HepG2 (cell line): ENCODE data around the gene TLNRD1. TPM values are rescaled to one million over a fixed set of nuclear protein-coding genes. Genes with fewer than 3 reads are reported as not detected.

Source experiments
- ATAC-seq: fragments of 200-7000 bp; cut with Tn5 transposase; 3 replicates; pipeline ENCODE4 v1.9.1; 2020; ENCODE audit warnings: mild to moderate bottlenecking, moderate library complexity
- BruUV-seq: library from RNA; stranded (reverse); fragments of 400-500 nt; replicated peaks from 2 replicates; lab custom pipeline; 2021; lab: Mats Ljungman, UMichigan
- CTCF ChIA-PET: fragments of 300-600 bp; formaldehyde crosslinking; extraction: SDS; loops from one replicate; lab custom pipeline; 2021; ENCODE audit warnings: low total read pairs, inconsistent platforms, low intra/inter-chr PET ratio; lab: Yijun Ruan, JAX
- POLR2A ChIA-PET: fragments of 350-600 bp; sonication (Branson Sonifier 250); formaldehyde crosslinking; loops from one replicate; lab custom pipeline; 2020; ENCODE audit warnings: antibody characterized with exemption, inconsistent platforms; lab: Yijun Ruan, JAX
- DNase-seq: peaks from one replicate; pipeline ENCODE4 v3.0.0-alpha.2; 2015; ENCODE audit warnings: low spot score
- FAIRE-seq: peaks from 3 replicates; lab custom pipeline; 2011; peaks lifted over from hg19 to GRCh38; lab: Jason Lieb, UNC
- H2AFZ ChIP-seq: one replicate; pipeline ENCODE4 v1.6.1; 2011; ENCODE audit warnings: low read length, inconsistent platforms
- H3K27ac ChIP-seq: fragments of 300-600 bp; 3 replicates; pipeline ENCODE4 v1.8.0; 2011; ENCODE audit warnings: mixed run types, mild to moderate bottlenecking, mixed read lengths, low read length, inconsistent platforms; ENCODE audit not compliant: insufficient read depth; ENCODE audit errors: extremely low read length
- H3K27me3 ChIP-seq, 2 experiments: fragments of 200-600 bp in 1 of 2; 2 replicates in 1 of 2; 3 replicates in 1 of 2; pipeline versions ENCODE4 v1.6.0 to v1.8.0; 2011; ENCODE audit warnings: low read length in 2 of 2, mild to moderate bottlenecking in 2 of 2, moderate library complexity in 2 of 2, inconsistent platforms in 1 of 2; ENCODE audit not compliant: insufficient read depth in 2 of 2, control insufficient read depth in 1 of 2
- H3K36me3 ChIP-seq, 2 experiments: fragments of 200-600 bp in 1 of 2; replicated peaks in 1 of 2; 2 replicates in 1 of 2; 3 replicates in 1 of 2; pipeline versions ENCODE4 v1.5.1 to v1.8.0; 2011; ENCODE audit warnings: low read length in 2 of 2, inconsistent platforms in 1 of 2; ENCODE audit not compliant: insufficient read depth in 2 of 2, control insufficient read depth in 1 of 2
- H3K4me1 ChIP-seq: 2 replicates; pipeline ENCODE4 v1.5.1; 2012; ENCODE audit warnings: low read length, inconsistent platforms; ENCODE audit not compliant: insufficient read depth
- H3K4me2 ChIP-seq: 2 replicates; pipeline ENCODE4 v1.6.0; 2011; ENCODE audit warnings: low read depth, low read length, inconsistent platforms
- H3K4me3 ChIP-seq, 3 experiments: fragments of 200-600 bp in 1 of 3; sonication (generic), shearing (Covaris generic) in 1 of 3; replicated peaks in 1 of 3; 2 replicates each; pipeline ENCODE4 v1.5.1; 2011 to 2016; ENCODE audit warnings: low read length in 3 of 3, inconsistent platforms in 2 of 3, low read depth in 2 of 3, mild to moderate bottlenecking in 2 of 3, control low read depth in 1 of 3, mixed read lengths in 1 of 3; ENCODE audit not compliant: insufficient read depth in 1 of 3
- H3K79me2 ChIP-seq: one replicate; pipeline ENCODE4 v1.6.1; 2011; ENCODE audit warnings: low read length, inconsistent platforms; ENCODE audit not compliant: insufficient read depth
- H3K9ac ChIP-seq: 2 replicates; pipeline ENCODE4 v1.6.0; 2011; ENCODE audit warnings: mild to moderate bottlenecking, low read depth, low read length, inconsistent platforms; ENCODE audit not compliant: insufficient read depth
- H3K9me3 ChIP-seq: 2 replicates; pipeline ENCODE4 v1.5.1; 2012; ENCODE audit warnings: mild to moderate bottlenecking, low read length
- H4K20me1 ChIP-seq: 2 replicates; pipeline ENCODE4 v1.6.0; 2011; ENCODE audit warnings: inconsistent platforms, mild to moderate bottlenecking, low read length, moderate library complexity; ENCODE audit not compliant: insufficient read depth
- NFE2L1 ChIP-seq: sonication (generic); formaldehyde crosslinking; IDR thresholded peaks from 2 replicates; pipeline ENCODE4 v1.4.0; 2020; ENCODE audit warnings: missing genetic modification reagents, mild to moderate bottlenecking, borderline replicate concordance
- TFAP4 ChIP-seq: sonication (generic); IDR thresholded peaks from 2 replicates; pipeline ENCODE4 v1.6.1; 2016; ENCODE audit warnings: low read depth, borderline replicate concordance
- WGBS: methylation state at CpG from one replicate; pipeline ENCODE4 v1.1.6; 2017; ENCODE audit warnings: low lambda C conversion rate; 5-methylcytosine and 5-hydroxymethylcytosine counted together
- in situ Hi-C: cut with HindIII; loops from 2 replicates; pipeline ENCODE4 v1.10.0; 2017; ENCODE audit warnings: low pct_unique_long_range_greater_than_20kb; ENCODE audit not compliant: extremely low pct_ligation_motif_present
- intact Hi-C: fragments of 100-400 bp; cut with micrococcal nuclease; formaldehyde crosslinking; loops from one replicate; pipeline ENCODE4 v1.10.0; 2022; ENCODE audit not compliant: unreplicated experiment
- polyA plus RNA-seq, 8 experiments: library from polyadenylated mRNA; depleted of rRNA in 3 of 8; stranded (reverse) in 7 of 8; unstranded in 1 of 8; fragments of >200 nt; fragmentation: Illumina TruSeq in 4 of 8; extraction: Trizol in 4 of 8; gene quantifications; 2 replicates each; pipeline versions ENCODE4 v1.2.1 to v1.2.3, GENCODE V29; 2011 to 2016; ENCODE audit warnings: low read depth in 4 of 8, missing spikeins in 1 of 8, mixed read lengths in 1 of 8; ENCODE audit not compliant: insufficient read depth in 1 of 8
- total RNA-seq, 5 experiments: library from RNA; depleted of rRNA; stranded (reverse); fragments of >200 nt; fragmentation: Illumina TruSeq; extraction: Trizol; gene quantifications; 2 replicates each; pipeline ENCODE4 v1.2.3, GENCODE V29; 2016; ENCODE audit warnings: low read depth in 1 of 5
- TF ChIP-seq, protein P1 (sequence below): sonication (generic); formaldehyde crosslinking; IDR thresholded peaks from 2 replicates; pipeline ENCODE4 v1.5.0; 2020; ENCODE audit warnings: mild to moderate bottlenecking, missing genetic modification reagents, moderate library complexity

TLNRD1 gene
- total and polyA plus RNA-seq, 2 of the 13 experiments (the other 11 are each of a cell fraction or from before 2014, with no cell fraction given) = 3.4 to 5.3 TPM

GRCh38 chr15:80988148-80988796 lies 12.5 kb upstream of the TLNRD1 start:
- POLR2A ChIA-PET = interaction anchor here (0.8 to 2.0 kb wide), 4 partner anchors 10 to 34 kb away, joined by 3 to 6 read pairs (median 4); partner anchors contain the start of gene TLNRD1
- H2AFZ ChIP-seq = no peak overlapping the region
- TF ChIP-seq TFAP4 (peak; percentile 67; the same call in 1 of the 2 replicates), NFE2L1 (no peak)
- TF ChIP-seq, protein P1, sequence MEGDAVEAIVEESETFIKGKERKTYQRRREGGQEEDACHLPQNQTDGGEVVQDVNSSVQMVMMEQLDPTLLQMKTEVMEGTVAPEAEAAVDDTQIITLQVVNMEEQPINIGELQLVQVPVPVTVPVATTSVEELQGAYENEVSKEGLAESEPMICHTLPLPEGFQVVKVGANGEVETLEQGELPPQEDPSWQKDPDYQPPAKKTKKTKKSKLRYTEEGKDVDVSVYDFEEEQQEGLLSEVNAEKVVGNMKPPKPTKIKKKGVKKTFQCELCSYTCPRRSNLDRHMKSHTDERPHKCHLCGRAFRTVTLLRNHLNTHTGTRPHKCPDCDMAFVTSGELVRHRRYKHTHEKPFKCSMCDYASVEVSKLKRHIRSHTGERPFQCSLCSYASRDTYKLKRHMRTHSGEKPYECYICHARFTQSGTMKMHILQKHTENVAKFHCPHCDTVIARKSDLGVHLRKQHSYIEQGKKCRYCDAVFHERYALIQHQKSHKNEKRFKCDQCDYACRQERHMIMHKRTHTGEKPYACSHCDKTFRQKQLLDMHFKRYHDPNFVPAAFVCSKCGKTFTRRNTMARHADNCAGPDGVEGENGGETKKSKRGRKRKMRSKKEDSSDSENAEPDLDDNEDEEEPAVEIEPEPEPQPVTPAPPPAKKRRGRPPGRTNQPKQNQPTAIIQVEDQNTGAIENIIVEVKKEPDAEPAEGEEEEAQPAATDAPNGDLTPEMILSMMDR (CRISPR knock-in tag) = no peak
- TF ChIP-seq, all 625 proteins: peak for 1
- BruUV-seq = TSS peak; percentile 62
- Histone ChIP-seq H3K9me3 (no peaks in the 10 kb centered on the region), H4K20me1 (peaks cover 2% of the 10 kb centered on the region; the same call in 1 of the 2 replicates), H3K4me2 (peak overlapping the region; percentile 93), H3K9ac (peak overlapping the region; percentile 87), H3K79me2 (peaks cover 56% of the 10 kb centered on the region), H3K36me3 (0 out of 5 replicates have a peak, but pooled peaks cover 0 to 5% of the 10 kb centered on the region in 2 experiments), H3K4me1 (peaks cover 41% of the 10 kb centered on the region), H3K27ac (peak overlapping the region; percentile 80), H3K27me3 (no peaks in the 10 kb centered on the region; a peak in 1 of 5 replicates), H3K4me3 (peak overlapping the region; percentile 86 to 99 (median 95))
- 25% methylated on average over 8 of the region's 8 CpGs for WGBS
- in situ Hi-C loops = no loop called here
- CTCF ChIA-PET = no interaction called here
- ATAC-seq (no peak), FAIRE-seq (no peak), DNase-seq (no peak)
- intact Hi-C loops = no loop called here
